GM18951 (cell line): ENCODE measurements around the gene CETN3.
"Not testable (repeated sequence)": the region's sequence is repeated elsewhere in the genome, so short reads cannot be mapped to it uniquely, and the experiment has no call there.

ENCODE experiments used
- POLR2A ChIP-seq: IDR thresholded peaks from 4 replicates; pipeline ENCODE4 v1.6.1; 2011; ENCODE audit warnings: mild to moderate bottlenecking; ENCODE audit not compliant: insufficient read length, insufficient read depth; ENCODE audit errors: extremely low read depth
- in situ Hi-C: fragments of 300-500 bp; cut with MboI; formaldehyde crosslinking; loops from one replicate; pipeline ENCODE4 v1.12.0; 2022; ENCODE audit warnings: low sequenced_read_pairs, mixed read lengths, inconsistent platforms; ENCODE audit not compliant: unreplicated experiment

Gene CETN3

DNA sequence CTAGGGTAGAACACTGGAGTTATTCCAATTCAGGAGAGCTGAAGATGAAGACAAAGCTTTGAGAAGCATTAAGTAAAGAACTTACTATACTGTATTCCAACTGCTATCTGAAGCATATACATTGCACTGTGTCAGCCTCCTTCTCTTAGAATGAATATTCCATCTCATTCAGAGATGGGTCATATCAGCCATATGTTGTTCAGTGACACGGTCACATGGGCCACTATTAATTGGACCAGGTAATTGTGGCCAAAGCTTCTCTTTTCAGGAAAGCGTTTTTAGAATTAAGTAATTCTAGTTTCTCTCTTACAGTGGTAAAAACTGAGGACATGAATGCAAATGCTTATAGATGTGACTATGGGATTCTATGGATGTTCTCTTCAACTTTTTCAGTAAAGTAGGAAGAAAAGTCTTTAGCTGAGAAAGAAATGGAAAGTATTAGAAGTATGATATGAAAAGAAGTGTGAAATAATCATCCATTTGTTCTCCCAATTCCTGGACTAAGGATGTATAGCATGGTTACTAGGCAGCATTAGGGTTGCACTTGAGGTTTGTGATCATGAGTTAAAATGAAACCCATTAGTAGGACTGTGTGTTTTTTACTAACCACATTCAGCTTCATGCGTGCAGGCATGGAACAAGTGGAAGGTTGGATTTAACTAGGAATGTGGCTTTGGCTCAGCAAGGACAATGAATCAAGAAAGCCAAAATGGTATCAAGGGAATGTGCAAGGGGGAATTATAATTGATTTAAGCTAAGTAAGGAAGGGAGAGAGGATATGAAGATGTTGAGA lies 40.9 kb downstream of the CETN3 start:
- in situ Hi-C loops = no loop called here
- no peak for TF ChIP-seq POLR2A

DNA sequence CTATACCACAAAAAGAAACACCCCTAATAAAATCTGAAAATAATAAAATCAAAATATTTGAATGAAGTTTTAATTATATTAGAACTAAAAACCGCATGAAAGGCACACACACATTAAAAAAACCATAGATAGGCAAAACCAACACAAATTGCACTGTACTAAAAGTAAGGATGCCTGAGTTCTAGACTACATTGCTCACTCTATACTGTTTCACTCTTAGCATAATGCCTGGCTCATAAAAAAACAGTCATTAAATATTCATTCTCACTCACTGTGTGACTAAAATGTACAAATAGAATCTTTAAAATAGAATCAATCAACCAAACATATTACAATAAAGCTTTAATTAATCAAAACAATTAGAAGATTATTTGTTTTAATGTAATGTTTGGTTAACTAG lies 41.7 kb downstream of the CETN3 start:
- in situ Hi-C loops = no loop called here
- no peak for TF ChIP-seq POLR2A

DNA sequence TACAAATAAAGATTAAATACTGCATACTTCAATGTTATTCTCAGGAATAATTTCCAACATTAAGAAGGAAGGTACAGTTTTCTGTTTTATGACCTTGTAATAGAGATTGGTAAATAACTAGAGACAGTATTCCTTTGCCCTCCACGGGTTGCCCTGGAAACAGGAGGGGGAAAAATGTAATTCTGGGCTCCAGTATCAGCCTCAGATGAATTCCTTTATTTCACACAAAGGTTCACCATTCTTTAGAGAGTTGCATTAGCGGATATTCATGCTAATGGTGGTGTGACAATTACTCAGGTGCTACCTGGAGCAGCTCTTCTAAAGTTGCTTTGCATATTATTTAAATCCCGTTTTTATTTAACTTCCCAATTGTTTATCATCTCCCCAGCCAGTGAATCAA lies 42.6 kb downstream of the CETN3 start:
- no peak for TF ChIP-seq POLR2A
- in situ Hi-C loops = no loop called here

DNA sequence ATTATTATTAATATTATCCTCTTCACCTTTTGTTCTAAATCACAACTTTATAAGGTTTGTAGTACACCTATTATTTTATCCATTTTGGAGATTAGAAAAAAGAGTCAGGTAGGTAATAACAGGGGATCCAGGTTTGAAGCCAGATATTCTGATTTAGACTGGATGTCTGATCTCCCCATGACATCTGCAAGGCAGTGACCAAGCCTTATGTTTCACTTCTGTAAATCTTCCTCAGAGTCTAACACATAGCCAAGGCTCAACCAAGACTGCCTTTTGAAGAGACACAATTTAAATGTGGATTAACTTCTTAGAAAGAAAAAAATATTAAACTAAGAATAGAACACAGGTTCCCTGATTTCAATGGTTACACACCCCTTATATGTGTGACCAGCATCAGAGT lies 44.2 kb downstream of the CETN3 start:
- no peak for TF ChIP-seq POLR2A
- in situ Hi-C loops = no loop called here

DNA sequence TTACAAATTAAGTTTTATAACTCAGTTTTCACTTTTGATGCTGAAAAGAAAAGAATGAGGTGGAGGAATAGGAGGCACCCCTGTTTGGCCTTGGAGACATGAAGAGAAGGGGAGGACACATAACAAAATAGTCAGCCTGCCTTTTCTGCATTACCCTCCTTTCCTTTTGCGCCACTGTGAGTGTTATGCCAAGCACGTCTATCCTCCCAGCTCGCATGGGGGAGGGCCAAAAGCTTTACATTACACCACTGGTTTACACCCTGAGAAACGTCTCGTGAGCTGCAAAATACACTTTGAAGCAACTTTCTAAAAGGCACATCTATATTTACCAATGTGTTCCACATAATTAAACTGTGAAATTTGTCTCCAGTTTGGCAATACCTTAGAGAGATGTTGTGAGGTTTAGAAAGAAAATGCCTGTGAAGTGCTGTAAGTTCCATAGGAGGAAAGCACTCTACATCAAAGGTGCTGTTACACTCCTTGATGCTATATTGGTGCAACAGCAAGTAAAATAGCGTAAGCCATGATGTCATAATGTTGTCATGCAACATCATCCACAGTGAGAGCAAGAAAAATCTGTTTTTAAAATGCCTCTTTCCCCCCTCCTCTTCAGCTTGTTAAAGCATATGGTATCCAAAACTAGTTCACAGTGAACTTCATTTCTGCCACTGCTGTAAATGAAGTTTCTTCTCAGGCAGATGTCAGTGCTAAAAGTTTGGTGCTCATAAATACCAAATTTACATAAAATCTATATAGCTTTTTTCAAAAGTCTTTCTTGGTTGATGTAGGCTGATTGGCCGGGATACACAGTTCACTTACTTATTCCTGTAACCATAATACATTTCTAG lies 50.3 kb downstream of the CETN3 start:
- TF ChIP-seq POLR2A = no peak
- in situ Hi-C loops = no loop called here

DNA sequence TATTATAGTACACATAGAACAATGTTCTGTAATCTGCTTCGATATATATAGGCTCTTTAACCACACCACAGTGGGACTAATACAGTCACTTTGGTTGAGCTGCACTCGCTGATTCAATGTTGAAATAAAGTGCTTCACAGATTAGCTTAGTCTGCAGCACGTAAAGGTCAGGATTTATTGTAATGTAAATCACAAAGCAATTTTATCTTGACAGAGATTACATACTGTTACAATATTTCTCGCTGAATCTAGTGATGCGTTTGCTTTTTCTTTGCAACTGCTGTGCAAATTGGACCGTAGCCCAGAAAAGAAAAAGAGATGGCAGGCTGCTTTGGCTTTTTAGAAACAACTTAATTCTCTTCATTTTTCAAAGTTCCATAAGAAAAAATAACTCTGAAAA lies 52.9 kb downstream of the CETN3 start:
- in situ Hi-C loops = no loop called here
- no peak for TF ChIP-seq POLR2A

DNA sequence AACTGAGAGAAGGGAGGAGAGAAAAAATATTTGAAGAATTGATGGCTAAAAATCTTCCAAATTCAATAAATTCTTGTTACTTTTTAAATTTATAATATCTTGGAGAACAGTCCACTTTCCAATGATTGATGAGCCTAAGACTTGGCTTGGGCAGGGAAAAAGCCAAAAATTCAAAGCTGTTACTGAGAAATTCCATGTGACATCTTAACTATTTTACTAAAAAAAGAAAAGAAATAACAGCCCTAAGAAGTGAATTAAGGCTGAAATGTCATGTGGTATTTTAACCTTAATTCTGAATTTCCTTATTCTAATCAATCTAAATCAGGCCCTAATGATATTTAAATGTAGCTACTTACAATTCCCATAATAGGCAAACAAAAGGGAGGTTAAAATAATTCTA lies 53.4 kb downstream of the CETN3 start:
- no peak for TF ChIP-seq POLR2A
- in situ Hi-C loops = no loop called here

DNA sequence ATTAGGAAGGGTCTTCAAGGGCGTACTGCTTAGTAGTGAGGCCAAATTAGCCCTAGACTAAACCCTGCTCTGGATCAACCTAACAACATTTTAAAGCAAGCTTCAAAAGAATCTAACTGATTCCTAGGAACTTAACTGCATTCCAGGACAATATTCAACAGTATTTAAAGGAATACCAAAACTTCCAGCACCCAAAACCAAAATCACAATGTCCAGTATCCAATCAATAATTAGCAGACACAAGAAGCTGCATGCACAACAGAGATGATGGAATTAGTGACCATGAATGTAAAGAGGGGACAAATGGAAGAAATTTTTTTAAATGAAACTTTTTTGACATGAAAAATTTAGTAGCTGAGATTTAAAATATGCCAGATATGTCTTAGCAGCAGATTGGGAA lies 53.9 kb downstream of the CETN3 start:
- in situ Hi-C loops = no loop called here
- no peak for TF ChIP-seq POLR2A

DNA sequence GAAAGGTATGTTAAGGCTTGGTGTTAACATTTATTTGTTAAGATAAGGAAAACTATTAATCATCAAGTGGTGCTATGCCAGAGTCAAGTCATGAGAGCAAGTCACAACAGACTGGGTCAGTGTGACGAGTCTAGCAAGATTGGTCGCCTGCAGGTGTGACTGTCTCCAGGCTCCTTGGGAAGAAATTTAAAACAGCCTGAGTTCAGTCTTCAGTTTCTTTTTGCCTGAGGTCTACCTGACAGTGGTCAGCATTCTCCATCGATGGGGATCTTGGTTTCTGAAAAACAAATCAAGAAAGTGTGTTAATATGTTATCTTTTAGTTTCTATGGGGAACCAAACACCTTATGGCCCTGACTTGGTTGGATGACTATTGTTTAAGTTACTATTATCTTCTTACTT lies 56.3 kb downstream of the CETN3 start:
- in situ Hi-C loops = no loop called here
- no peak for TF ChIP-seq POLR2A

DNA sequence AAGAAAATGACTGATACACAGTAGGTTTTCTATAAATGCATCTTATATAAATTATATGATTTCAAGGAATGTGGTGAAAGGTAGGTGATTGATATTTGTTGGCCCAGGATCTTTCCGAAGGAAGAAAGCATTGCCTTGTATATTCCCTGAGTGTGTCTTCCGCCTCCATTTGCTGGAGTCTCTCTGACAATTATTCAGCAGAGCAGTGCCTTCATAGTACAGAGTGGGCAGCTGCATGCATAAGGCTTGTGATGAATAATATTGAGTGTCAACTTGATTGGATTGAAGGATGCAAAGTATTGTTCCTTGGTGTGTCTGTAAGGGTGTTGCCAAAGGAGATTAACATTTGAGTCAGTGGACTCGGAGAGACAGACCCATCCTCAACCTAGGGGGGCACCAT lies 58.5 kb downstream of the CETN3 start:
- in situ Hi-C loops = no loop called here
- no peak for TF ChIP-seq POLR2A

DNA sequence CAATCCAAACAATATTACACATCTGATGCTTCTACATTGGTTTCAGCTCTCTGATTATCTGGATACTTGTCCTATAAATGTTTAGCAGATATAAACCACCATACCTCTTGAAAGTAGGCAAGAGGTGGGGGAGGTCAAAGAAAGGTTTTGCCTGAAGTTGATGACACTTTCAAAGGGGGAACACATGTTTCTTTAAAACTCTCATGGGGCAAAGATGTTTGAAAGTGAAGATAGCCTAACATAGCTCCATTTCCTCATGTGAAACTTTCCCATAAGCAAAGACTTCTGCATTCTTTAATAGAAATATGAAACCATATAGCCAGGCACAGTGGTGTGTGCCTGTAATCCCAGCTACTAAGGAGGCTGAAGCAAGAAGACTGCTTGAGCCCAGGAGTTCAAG lies 62.1 kb downstream of the CETN3 start:
- TF ChIP-seq POLR2A = no peak
- in situ Hi-C loops = no loop called here

DNA sequence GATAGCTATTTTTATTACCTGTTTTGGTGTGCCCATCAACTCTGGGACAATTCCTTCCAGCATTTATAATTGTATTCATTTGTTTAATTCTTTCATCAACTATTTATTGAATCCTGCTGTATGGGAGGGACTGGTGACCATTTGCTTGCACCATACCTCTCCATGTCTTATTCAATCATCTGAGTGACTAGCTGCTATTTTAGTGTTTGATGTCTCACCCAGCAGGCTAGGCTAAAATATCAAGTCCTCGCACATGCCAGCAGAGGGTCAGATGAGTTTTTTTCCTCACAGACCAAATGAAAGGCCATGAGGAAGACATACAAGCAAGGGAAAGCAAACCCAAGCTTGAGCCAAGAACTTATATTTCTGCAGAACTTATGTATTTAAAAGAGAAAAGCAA lies 63.9 kb downstream of the CETN3 start:
- in situ Hi-C loops = no loop called here
- no peak for TF ChIP-seq POLR2A

DNA sequence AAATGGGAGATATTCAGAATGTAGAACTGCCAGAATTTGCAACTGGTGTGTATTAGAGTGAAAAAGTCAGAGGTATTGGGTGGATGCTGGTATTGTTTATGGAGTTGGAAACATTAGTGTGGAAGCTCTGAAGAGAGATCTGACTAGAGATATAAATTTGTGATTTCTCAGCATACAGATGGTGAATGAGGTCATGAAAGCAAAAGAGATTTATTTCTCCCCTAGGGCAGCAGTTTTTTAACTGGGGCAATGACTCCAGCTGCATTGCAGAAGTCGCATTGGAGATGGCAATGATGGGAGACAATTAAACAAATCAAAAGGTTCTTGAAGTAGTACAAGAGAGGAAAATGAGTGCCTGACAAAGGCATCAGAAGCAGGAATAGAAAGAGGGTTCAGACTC lies 64.9 kb downstream of the CETN3 start:
- in situ Hi-C loops = no loop called here
- no peak for TF ChIP-seq POLR2A

DNA sequence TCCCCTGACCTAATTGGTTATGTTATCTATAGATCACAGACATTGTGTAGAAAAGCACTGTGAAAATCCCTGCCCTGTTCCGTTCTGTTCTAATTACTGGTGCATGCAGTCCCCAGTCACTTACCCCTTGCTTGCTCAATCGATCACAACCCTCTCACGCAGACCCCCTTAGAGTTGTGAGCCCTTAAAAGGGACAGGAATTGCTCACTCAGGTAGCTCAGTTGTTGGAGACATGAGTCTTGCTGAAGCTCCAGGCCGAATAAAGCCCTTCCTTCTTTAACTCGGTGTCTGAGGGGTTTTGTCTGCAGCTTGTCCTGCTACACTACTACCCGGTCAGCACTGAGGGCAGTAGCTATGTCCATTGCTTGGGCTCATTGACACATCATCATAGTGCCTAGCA lies 65.8 kb downstream of the CETN3 start:
- in situ Hi-C loops = not testable (repeated sequence)
